NCI-H2081 treated with DMSO at 0.1 percent for 48 hours (cell line): ENCODE results near the gene FAM3A.

Source experiments
- DNase-seq: peaks from one replicate; lab custom pipeline; 2025; lab: John Stamatoyannopoulos, UW

The FAM3A gene

DNA sequence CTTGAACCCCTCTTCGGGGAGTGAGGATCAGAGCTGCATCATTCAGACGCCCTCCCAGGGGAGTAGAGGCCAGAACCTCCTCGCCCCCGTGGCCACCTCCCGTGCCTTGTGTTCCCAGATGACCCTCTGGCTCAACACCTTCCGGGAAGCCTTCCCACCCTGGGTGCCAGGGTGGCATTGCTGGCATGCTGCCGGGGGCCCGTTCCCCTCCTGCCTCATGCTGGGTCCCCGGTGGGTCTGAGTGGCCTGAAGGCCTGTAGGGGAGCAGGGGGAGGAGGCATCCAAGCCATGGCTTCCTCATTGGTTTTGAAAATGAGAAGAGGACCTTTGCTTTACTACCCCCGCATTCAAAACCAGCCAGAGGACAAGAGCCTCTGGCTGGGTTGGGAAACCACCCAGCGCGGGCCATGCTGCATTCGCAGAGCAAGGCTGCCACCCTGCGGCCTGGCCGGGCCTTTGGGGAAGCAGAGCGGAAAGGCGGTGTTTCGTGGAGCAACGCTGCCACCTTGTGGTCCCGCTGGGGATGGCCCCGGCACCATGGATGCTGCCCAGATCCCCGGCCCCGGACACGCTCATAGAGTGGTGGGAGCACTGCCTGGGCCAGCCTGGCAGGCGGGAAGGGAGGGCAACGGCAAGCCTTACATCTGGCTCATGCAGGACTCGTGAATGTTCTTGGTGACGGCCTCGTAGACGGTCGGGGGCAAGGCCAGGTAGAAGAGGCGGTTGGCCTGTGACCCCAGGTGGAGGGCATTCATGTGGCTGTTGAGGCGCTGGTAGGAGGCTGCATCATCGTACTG is 18.7 kb upstream of the FAM3A start:
- DNase-seq = peak; percentile 15

DNA sequence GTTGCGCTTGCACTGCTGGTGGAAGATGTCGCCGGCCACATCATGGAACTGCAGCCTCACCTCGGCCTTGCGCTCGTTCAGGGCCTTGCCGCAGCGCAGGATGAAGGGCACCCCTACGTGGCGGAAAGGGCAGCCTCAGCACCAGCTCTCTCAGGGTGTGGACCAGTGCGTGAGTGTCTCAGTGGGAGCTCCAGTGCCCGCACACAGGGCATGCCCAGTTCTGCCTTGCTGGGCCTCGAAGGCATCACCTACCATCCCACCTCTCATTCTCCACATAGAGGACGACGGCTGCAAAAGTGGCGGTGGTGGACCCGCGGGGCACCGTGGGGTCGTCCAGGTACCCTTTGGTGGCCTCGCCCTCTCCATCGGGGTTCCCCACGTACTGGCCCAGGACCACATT is 16.7 kb upstream of the FAM3A start:
- DNase-seq = no peak

DNA sequence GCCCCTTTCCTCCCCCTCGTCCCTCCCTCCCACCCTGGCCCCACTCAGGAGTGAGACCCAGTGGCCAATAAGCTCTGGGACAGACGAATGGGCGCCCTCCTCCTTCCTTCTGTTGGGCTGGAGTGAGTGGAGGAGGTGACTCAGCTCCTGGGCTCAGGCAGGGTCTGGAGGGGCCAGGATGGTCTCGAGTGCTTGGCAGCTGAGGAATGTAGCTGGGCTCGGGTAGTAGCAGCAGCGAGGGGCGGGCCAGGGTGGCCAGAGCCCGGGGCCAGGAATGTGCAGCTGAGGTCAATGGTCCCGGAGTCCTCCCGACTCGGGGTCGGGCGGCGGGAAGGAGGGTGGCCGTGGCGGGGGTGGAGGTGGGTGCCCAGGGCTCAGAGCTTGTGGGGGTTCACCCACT is 15.6 kb upstream of the FAM3A start:
- DNase-seq = no peak

DNA sequence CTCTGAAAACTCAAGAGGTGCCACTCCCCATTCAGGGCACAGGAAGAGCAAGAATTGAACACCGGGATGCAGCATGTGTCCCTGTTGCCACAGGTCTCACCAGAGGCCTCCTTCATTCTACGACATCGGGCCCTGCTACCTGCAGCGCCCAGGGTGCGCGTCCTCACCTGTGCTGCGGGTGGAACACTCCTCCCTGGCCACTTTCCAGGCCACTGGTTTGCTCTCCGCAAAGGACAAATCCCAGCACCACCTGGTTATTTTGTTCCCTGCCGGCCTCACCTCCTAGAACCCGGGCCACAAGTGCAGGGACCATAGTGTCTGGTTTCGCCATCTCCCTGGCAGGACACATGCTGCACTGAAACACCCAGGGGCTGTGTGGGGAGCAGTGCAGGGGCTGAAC is 14.3 kb upstream of the FAM3A start:
- DNase-seq = no peak

DNA sequence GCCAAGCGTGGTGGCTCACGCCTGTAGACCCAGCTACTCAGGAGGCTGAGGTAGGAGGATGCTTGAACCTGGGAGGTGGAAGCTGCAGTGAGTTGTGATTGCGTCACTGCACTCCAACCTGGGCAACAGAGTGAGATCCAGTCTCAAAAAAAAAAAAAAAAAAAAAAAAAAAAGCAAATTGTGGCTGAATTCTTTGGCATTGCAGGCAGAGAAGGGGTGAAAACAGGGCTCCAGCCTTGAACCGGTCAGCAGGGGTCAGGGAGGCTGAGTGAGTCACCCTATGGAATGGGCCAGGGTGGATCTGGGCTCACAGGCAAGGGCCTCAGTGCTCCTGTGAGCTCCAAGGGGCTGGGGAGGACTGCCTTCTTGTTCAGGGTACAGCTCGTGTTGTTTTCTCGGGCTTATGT is 13.2 kb upstream of the FAM3A start:
- DNase-seq = no peak

DNA sequence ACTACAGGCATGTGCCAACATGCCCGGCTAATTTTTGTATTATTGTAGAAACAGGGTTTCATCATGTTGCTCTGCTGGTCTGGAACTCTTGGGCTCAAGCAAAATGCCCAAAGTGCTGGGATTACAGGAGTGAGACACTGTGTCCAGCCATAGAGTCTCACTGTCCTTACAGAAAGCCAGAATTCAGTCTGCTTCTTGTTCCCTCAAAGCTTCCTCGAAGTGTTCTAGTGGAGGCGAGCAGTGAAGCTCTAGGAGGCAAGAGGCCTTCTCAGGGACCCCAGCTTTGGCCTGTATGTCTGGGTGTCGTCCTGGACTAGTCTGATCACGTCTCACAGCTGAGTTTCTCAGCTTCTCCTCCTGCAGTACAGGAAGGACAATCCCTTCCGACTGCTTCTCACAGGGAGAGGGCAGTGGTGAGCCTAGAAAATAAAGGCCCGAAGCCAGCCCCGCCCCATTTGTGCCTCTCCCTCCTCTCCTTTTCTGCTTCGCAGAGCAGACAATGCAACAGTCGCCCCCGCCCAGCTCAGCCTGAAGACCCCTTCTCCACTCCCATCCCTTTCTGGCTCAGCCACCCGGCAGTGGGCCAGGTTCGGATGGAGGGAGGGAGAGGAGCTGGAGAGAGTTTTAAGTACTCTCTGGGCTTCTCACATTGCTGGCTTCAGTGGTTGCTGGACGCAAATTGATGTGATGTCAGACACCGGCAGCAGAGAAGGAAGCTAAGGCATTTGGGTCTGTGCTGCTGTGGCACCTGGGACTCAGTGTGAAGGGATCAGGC is 11.1 kb upstream of the FAM3A start:
- no peak for DNase-seq

DNA sequence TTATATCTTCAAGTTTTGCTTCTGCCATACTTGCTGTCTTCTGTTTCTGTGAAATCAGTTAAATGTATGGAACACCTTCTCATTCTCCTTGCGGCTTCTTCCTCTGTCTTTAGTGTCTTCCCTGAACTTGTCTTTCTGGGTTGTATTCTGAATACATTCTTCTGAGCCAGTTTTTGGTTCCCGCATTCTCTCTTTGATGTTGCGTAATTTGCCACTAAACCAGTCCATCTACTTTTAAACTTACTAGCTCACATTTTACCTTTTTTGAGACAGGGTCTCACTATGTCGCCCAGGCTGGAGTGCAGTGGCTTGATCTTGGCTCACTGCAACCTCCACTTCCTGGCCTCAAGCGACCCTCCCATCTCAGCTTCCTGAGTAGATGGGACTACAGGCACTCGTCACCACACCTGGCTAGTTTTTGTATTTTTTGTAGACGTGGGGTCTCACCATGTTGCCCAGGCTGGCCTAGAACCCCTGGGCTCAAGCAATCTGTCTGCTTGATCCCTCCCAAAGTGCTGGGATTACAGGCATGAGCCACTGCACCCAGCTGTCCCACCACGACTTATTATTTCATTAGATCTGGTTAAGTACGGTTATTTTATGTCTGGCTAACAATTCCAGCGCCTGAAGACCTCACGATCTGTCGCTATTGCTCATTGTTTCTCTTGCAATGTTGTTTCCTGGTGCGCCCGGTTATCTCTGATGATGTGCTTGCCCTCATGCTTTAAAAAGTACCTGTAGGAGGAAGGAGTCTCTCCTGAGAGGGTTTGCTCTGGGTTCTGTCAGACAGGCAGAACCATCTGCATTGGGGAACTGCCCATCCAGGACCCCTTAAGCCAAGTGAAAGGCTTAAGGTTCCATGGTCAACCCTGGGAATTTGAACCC is 9.8 kb upstream of the FAM3A start:
- DNase-seq = no peak

DNA sequence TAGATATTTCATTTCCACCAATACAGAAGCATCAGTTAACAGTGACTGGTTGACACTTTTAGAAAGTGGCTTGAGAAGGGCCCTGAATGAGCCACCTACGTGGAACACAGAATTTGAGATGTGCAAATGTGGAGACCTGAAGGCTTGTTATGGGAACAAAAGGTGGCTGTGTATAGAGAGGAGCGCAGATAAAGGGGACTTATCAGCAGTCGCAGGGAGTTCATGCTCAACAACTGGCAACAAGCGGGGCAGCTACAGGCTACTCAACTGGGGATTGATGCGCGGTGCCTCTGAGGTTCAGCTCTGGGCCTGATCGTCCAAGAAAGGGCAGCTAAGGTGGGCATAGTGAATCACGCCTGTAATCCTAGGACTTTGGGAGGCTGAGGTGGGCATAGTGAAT is 3.4 kb upstream of the FAM3A start:
- DNase-seq = no peak

DNA sequence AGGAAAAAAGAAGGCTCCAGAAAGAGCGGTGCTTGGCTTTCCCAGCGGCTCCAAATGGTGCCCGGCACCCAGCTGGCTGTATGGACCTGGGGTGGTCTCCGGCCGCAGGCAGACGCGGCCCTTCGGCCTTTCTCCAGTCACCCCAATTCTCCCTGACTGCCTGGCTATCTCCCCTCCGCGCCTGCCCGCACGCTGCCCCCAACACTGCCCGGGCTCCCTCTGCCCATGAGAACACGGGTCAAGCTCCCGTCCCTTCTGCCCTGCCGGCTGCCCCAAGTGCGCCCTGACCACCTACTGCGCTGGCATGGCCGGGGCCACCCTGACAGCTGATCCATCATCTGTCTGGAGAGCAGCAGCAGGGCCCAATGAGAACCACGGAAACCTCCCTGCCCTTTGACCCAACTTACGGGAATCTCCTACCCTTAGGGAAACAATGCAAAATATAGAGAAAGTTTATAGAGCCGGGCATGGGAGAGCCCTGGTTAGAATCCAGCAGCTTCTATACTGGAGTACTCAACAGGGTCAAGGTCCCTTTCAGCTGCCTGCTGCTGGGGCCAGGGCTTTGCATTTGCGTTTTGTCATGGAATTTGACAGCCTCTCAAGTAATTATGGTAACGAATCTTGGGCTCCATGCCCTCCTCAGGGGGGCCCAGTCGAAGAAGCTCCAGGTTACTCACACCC is 1.2 kb upstream of the FAM3A start:
- no peak for DNase-seq

DNA sequence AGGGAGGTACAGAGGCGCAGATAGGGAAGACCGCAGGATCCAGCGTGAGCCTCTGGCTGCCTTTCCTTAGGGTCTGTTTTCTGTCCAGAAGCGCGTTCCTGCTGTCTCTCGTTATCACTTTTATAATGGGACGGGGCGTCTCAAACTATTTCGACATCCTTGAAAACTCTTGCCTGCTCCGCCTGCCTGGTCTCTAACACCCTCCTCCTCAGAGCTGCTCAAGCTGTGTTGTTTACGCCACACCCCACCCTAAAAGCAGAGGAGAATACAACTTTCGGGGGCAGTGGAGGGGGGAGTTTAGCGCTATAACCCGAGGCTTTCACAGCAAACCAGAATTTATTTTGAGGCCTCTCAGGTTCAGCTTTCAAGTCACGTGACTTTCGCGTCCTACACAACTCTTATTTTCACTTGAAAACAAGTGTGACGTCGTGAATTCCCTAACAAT is 646 bp upstream of the FAM3A start:
- DNase-seq = no peak

DNA sequence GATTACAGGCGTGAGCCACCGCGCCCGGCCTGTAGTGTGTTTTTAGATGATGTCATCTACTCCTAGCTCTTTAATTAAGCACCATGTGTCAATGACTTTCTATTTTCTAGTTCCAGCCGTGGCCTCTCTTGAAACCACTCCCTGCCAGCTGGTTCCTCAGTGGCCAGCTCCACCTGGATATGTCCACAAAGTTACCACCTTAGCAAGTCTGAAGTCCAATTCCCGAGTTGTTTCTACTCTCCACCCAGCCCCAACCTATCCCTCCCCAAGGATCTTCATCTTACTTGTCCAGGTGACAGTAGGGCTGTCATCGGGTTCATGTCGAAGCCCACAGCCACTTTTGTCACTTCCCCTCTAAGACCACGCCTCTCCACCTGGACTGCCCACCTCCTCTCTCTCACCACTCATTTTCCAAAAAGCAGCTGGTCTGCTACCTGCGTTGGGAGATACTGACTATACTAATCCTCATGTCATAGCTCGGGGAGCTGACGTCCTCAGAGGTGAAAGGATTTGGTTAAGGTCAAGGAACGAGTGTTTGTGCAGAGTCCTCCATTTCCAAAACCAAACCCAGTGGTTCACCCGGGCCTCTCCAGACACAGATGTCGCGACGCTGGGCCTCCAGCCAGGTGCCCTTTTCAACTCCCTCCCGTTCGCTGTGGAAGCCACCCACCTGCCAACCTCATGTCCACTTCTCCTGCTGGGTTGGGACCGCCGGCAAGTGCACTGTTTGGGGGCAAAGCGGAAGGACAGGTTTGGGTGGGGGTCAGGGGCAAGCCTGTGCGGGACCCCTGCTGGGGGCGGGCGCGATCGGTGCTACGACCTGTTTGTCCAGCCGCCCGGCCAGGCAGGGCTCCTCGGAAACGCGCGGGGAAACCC is 704 bp downstream of the FAM3A start:
- no peak for DNase-seq

DNA sequence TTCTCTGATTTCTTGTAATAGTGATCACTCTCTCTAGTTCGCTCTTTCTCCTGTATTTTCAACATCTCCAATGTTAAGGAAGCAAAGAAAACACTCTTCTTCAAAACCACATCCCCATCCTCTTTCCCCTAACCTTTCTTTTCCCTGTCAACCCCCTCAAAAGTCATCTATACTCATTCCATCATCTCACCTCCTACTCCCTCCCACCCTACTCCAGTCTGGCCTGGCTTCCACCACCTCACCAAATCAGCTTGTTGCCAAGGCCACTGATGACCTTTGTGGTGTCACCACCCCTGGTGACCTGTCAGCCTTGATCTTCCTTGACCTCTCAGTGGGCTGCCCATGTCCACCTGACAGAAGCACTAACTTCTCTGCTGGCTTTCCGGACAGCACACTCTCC is 2.3 kb downstream of the FAM3A start:
- DNase-seq = no peak

DNA sequence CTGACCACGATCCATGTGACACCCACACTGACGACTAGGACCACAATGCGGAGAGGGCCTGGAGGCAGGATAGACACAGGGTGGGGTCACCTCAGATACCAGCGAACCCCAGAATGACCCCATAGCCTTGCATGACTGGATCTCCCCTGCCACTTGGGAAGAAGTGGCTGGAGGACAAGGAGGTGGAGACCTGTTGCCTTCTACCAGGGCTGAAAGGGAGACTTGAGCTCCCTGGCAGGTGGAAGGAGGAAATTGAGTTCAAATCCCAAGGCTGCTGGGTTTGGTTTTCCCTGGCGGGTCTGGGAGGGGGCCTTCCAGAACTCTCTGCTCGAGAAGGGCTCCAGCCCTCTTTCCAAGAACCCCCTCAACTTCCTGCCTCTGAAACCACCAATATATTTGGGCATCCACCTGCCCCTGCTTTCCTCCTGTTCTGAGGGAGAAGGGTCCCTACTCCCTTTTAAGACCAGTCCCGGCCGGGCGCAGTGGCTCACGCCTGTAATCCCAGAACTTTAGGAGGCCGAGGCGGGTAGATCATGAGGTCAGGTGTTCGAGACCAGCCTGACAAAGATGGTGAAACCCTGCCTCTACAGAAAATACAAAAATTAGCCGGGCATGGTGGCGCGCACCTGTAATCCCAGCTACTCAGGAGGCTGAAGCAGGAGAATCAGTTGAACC is 3.0 kb downstream of the FAM3A start:
- DNase-seq = no peak

DNA sequence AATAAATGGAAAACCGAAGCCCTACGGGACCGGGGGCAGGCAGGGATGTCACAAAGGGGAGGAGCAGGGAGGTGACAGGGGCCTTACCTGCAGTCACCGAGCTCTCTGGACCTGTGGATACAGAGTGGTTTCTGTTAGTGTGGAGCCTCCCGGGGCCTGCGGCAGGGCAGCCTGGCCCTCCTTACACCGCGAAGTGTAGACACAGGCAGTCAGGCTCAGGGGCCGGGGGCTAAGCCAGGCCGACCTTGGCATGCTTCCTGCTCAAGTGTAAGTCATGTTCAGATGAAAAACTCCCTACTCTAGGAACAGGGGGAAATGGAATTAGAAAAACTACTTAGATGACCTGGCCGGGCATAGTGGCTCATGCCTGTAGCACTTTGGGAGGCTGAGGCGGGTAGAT is 4.3 kb downstream of the FAM3A start:
- no peak for DNase-seq

DNA sequence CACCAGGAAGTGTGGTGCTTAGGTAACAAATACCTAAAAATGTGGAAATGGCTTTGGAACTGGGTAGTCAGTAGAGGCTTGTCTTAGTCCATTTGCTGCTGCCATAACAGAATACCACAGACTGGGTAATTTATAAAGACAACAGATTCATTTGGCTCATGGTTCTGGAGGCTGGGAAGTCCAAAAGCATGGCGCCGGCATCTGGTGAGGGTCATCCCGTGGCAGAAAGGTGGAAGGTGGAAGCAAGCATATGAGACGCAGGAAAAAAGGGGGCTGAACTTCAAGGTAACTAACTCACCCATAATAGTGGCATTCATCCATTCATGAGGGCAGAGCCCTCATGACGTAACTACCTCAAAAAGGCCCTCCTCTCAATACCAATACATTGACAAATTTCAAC is 6.6 kb downstream of the FAM3A start:
- no peak for DNase-seq

DNA sequence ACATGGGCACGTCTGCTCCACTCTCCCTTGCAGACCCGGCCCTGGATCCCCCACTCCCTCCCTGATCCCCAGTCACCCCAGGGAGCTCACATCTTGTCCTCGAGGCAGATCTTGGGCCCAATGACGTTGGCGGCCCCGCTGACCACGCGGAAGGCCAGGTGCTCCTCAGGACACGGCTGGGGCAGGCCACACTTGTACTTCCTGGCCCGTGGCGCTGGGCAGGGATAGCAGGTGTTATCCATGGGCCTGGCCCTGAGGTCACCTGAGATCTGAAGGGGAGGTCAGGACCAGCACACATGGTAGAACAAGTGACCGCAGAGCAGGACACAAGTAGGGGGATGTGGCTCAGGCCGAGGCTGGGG is 7.7 kb downstream of the FAM3A start:
- no peak for DNase-seq

DNA sequence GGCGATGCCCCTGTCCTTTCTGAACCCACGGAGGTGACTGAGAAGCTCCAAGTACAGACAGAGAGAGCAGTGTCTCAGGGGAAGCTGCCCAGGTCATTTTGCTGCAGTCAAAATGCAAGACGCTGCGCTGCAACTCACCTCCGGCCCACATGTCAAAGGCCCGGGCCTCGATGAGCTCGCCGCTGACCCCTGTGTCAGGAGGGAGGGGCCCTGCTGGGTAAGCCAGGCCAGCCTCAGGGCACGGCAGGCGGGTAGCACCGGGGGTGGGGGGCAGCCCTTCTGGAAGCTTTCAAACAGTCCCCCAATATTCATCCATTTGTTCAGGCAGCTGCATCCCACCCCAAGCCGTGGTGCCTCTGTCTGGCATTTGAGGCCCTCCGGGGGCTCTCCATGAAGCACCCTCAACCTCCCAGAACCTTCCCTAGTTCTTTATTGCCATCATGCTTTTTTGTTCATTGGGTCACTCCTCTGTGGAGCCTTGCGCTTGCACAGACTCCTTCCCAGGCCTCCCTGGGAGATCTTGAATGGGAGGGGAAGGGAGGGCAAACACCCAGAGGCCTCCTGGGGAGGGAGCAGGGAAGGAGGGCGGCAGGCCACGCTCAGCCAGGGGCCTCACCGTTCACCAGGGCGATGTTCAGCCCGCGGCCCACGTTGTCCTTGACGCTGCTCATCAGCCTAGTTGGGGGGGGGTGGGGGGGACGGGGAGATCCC is 8.2 kb downstream of the FAM3A start:
- DNase-seq = no peak

DNA sequence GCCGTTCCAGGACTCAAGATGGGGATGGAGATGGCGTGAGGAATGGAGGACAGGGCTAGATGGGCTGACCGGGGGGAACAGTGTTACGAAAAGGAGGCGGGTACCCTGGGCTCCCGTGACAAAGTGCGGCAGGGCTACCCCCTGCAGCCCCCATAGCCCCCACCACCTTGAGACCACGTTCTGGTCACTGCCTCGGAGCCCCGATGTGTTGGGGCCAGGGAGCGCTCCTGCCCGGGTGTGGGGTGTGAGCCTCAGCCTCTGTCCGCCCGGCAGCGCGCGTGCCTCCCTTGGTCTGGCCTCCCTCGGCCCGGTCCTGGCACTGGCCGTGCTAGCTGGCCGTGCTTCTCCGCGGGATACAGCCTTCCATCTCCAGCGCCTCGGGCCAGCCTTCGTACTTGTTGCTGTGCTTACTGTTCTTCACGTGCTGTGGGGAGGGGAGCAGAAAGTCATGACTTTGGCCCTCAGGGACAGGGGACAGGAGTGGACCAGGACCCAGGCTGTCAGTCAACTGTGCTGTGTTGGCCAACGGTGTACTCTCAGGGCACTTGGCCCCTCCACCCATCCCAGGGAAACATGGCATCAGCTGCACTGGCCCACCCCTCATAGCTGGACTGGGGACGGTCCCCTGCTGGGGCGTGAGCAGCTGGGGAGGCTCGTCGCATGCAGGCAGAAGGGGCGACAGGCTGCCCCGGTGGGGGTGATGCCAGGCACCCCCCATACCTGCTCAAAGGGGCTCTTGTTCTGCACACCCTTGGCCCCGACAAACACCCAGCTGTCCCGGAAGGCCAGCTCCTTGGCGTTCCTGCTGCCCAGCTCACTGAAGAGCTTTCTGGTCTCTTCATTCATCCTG is 9.3 kb downstream of the FAM3A start:
- no peak for DNase-seq

DNA sequence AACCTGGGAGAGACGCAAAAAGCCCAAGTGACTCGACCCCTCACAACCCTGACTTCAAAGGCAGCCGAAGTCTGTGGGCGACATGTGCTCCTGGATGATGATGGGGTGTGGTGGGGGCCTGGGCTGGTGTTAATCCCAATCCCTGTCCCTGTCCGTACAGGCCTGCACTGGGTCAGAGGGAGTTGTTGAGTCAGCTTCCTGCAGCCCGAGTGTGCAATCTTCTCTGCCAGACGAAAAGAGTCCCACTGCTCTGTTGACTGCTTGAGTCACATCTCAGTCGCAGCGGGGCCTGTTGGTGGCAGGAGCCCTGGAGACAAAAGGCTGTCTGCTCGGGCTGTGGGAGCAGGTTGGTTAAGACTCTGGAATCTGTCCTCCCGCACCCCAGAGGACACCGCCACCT is 10.3 kb downstream of the FAM3A start:
- no peak for DNase-seq
